ENCODE data around the gene SBNO2. TPM values are rescaled to one million over a fixed set of nuclear protein-coding genes. Genes with fewer than 3 reads are reported as not detected.
A peak's percentile ranks its signal among the peaks of the same experiment; 100 is the strongest.
"Not testable (repeated sequence)": the region's sequence is repeated elsewhere in the genome, so short reads cannot be mapped to it uniquely, and the experiment has no call there.

Gene SBNO2
- total and polyA plus RNA-seq, 12 donors, result 12.6 to 61.3 (median 16.1) TPM

DNA sequence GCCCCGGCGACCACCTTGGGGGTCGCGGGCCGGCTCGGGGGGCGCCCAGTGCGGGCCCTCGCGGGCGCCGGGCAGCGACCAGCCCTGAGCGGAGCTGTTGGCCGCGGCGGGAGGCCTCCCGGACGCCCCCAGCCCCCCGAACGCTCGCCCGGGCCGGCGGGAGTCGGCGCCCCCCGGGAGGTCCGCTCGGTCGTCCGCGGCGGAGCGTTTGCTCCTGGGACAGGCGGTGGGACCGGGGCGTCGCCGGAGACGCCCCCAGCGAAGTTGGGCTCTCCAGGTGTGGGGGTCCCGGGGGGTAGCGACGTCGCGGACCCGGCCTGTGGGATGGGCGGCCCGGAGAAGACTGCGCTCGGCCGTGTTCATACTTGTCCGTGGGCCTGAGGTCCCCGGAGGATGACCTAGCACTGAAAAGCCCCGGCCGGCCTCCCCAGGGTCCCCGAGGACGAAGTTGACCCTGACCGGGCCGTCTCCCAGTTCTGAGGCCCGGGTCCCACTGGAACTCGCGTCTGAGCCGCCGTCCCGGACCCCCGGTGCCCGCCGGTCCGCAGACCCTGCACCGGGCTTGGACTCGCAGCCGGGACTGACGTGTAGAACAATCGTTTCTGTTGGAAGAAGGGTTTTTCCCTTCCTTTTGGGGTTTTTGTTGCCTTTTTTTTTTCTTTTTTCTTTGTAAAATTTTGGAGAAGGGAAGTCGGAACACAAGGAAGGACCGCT is 32.2 kb upstream of the SBNO2 start:
- Histone ChIP-seq H3K4me3 (peak overlapping the region; percentile 69 to 94 (median 80)), H3K27me3 (no peaks in the 10 kb centered on the region), H3K4me1 (peaks cover 17 to 62% (median 49%) of the 10 kb centered on the region in 9 donors), H3K27ac (peak overlapping the region; percentile 62 to 96 (median 88)), H3K36me3 (peaks cover 0 to 14% (median 3%) of the 10 kb centered on the region in 9 donors), H3K9me3 (no peaks in the 10 kb centered on the region)
- WGBS, 2 donors, result 1% methylated on average over 60 to 78 of the region's 78 CpGs
- DNase-seq (peak in 1 of 2 donors; percentile 10), ATAC-seq (no peak)
- intact Hi-C loops (cut with DNase I), result no loop called here
- TF ChIP-seq, protein P1, sequence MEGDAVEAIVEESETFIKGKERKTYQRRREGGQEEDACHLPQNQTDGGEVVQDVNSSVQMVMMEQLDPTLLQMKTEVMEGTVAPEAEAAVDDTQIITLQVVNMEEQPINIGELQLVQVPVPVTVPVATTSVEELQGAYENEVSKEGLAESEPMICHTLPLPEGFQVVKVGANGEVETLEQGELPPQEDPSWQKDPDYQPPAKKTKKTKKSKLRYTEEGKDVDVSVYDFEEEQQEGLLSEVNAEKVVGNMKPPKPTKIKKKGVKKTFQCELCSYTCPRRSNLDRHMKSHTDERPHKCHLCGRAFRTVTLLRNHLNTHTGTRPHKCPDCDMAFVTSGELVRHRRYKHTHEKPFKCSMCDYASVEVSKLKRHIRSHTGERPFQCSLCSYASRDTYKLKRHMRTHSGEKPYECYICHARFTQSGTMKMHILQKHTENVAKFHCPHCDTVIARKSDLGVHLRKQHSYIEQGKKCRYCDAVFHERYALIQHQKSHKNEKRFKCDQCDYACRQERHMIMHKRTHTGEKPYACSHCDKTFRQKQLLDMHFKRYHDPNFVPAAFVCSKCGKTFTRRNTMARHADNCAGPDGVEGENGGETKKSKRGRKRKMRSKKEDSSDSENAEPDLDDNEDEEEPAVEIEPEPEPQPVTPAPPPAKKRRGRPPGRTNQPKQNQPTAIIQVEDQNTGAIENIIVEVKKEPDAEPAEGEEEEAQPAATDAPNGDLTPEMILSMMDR (IDR thresholded peaks at IDR 0.05), result no peak

DNA sequence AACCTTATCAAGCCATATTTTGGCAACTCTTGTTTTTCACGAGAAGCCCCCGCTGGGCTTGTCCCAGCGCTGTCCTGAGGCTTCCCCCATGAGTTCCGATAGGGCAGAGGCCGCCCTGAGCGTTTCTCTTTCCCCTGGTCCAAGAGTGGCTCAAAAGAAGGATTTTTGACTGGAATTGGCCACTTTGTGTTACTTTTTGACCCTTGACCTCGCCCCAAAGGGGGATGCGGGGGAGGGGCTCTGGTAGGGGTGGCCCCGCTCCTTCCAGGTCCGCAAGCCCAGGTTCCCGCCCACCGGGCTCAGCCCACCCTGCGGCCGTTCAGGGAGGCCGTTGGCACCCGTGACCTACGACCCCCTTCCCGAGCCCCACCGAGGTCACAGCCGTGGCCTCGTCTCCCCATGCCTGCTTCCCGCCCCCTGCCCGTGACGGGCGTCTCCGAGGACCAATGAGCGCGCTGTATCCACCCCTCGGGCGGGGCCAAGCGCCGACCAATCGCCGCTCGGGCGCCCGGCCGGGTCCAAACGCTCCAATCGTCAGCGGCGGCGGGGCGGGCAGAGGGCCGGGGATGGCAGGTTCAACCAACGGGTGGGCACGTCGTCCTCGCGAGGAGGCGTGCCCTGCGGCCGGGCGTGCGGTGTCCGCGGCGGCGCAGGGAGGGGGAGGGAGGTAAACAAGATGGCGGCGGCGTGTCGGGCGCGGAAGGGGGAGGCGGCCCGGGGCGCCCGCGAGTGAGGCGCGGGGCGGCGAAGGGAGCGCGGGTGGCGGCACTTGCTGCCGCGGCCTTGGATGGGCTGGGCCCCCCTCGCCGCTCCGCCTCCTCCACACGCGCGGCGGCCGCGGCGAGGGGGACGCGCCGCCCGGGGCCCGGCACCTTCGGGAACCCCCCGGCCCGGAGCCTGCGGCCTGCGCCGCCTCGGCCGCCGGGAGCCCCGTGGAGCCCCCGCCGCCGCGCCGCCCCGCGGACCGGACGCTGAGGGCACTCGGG is 31.3 kb upstream of the SBNO2 start, which contains the start of gene STK11:
Gene STK11, plus strand, starts transcription at position 665 of the 986 bp plus-strand sequence. CDS start 1,136 bp downstream, outside the sequence.
- H3K27ac ChIP-seq, result peak within 1 kb of the TSS; percentile 62 to 96 (median 88)
- 3 to 4% methylated on average over 96 to 113 of the region's 114 CpGs for WGBS, 2 donors
- peak within 1 kb of the TSS; percentile 69 to 94 (median 80) for H3K4me3 ChIP-seq
- H3K4me1 ChIP-seq, result peaks cover 17 to 57% (median 42%) of the 10 kb centered on the region in 9 donors
- intact Hi-C loops (cut with DNase I), result no loop called here
- H3K27me3 ChIP-seq, result no peaks in the 10 kb centered on the region
- DNase-seq, result peak; percentile 99 to 100
- H3K9me3 ChIP-seq, result no peaks in the 10 kb centered on the region
- peak; percentile 91 to 95 (median 94) for ATAC-seq
- TF ChIP-seq, protein P1 (IDR thresholded peaks at IDR 0.05), result no peak
- peaks cover 0 to 9% (median 3%) of the 10 kb centered on the region in 9 donors for H3K36me3 ChIP-seq

GRCh38 chr19:1200614-1201013 is 26.5 kb upstream of the SBNO2 start:
- H3K4me3 ChIP-seq; DNase-seq; ATAC-seq; H3K27ac ChIP-seq; H3K36me3 ChIP-seq; H3K9me3 ChIP-seq; intact Hi-C loops (cut with DNase I); H3K27me3 ChIP-seq: not testable (repeated sequence)
- H3K4me1 ChIP-seq, result peaks cover 3 to 26% (median 5%) of the 10 kb centered on the region in 9 donors
- 92 to 97% methylated on average over 4 of the region's 4 CpGs for WGBS, 2 donors

DNA sequence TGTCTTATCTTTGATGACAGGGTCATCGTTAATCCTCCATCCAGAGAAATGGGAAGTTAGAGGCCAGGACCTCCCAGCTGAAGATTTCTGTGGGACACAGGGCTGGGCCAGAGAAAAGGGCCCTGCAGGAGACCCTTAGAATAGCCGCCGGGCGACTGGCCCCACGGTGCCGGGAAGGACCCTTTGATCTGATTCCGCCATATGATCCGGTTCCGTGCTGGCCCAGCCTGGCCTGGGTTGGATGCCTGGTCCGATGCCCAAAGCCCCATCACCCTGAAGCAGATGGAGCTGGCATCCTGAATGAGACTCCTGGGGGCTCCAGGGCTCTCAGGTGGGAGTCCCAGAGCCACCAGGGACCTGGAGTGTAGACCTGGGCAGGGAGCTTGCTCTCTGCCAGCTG is 25.5 kb upstream of the SBNO2 start:
- no peaks in the 10 kb centered on the region for H3K27me3 ChIP-seq
- H3K4me1 ChIP-seq, result peaks cover 0 to 18% (median 0%) of the 10 kb centered on the region in 9 donors
- H3K36me3 ChIP-seq, result no peaks in the 10 kb centered on the region
- H3K9me3 ChIP-seq, result no peaks in the 10 kb centered on the region
- 88 to 95% methylated on average over 10 of the region's 10 CpGs for WGBS, 2 donors
- no peak overlapping the region for H3K27ac ChIP-seq
- H3K4me3 ChIP-seq, result no peak overlapping the region
- TF ChIP-seq, protein P1 (IDR thresholded peaks at IDR 0.05), result no peak
- DNase-seq (no peak), ATAC-seq (no peak)
- intact Hi-C loops (cut with DNase I), result no loop called here

Data from heart right ventricle (tissue), 16 donors.